ENCODE measurements around the gene RASSF7. TPM values are rescaled to one million over a fixed set of nuclear protein-coding genes. Genes with fewer than 3 reads are reported as not detected.

Gene RASSF7
- total RNA-seq, 4 donors from 2014 or later, result 2.9 to 24.4 (median 13.7) TPM

GRCh38 chr11:595400-595799 lies 34.6 kb downstream of the RASSF7 start:
- 81% methylated on average over 10 of the region's 10 CpGs for WGBS
- intact Hi-C loops (cut with DNase I), result no loop called here
- Histone ChIP-seq H3K9me3 (no peaks in the 10 kb centered on the region), H3K4me3 (no peak overlapping the region), H3K27ac (replicated peaks in 1 of 4) (no peak overlapping the region), H3K36me3 (peaks cover 79 to 100% (median 98%) of the 10 kb centered on the region in 4 donors), H3K4me1 (no peaks in the 10 kb centered on the region), H3K27me3 (no peaks in the 10 kb centered on the region)
- TF ChIP-seq CTCF (IDR thresholded peaks at IDR 0.05) (no peak), POLR2AphosphoS5 (IDR thresholded peaks at IDR 0.05) (no peak), EP300 (IDR thresholded peaks at IDR 0.05) (no peak), POLR2A (IDR thresholded peaks at IDR 0.05; ENCODE audit: low read depth) (no peak)
- no peak for DNase-seq (ENCODE audit: extremely low spot score)

DNA sequence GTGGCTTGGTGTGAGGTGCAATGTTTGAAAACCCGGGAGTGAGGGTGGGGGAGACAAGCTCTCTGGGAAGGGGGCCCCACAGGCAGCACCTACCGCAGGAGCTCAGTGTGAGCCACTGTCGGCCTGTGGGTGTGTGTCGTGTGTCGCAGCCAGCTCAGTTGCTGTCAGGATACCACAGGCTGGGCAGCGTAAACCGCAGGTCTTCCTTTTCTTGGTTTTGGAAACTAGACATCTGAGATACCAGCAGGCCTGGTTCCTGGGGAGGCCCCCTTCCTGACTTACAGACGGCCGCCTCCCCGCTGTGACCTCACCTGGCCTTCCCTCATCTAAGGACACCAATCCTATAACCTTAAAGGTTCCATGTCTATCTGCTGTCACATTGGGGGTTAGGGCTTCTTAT lies 35.6 kb downstream of the RASSF7 start:
- Histone ChIP-seq H3K4me3 (no peak overlapping the region), H3K4me1 (no peaks in the 10 kb centered on the region), H3K27me3 (no peaks in the 10 kb centered on the region), H3K9me3 (no peaks in the 10 kb centered on the region), H3K27ac (replicated peaks in 1 of 4) (no peak overlapping the region), H3K36me3 (peaks cover 75 to 100% (median 98%) of the 10 kb centered on the region in 4 donors)
- no peak for DNase-seq (ENCODE audit: extremely low spot score)
- intact Hi-C loops (cut with DNase I), result no loop called here
- no peak for TF ChIP-seq EP300 (IDR thresholded peaks at IDR 0.05)
- TF ChIP-seq POLR2AphosphoS5 (IDR thresholded peaks at IDR 0.05), result no peak
- TF ChIP-seq CTCF (IDR thresholded peaks at IDR 0.05), result no peak
- no peak for TF ChIP-seq POLR2A (IDR thresholded peaks at IDR 0.05; ENCODE audit: low read depth)
- WGBS, result 89% methylated on average over 6 of the region's 10 CpGs

DNA sequence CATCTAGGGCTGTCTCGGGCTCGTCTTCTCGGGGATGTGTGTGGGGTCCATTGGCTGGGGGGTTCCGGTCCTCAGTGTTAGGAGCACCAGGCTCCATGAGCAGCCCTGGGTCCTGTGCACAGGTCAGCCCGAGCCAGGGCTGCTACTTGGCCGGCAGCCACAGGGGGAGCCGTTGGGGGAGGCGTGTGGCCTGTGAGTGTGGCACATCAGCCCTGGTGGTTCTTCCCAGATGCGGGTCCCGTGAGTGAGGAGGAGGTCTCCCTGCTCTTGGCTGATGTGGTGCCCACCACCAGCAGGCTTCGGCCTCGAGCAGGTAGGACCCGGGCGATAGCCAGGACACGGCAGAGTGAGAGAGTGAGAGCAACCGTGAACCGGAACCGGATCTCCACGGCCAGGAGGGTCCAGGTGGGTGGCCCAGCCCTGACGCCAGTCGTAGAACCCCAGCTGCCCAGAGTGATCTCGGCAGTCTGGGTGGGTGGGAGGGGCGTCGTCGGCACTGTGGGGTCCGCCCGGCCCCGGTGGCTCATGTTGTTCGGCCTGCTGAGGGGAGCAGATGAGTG lies 36.5 kb downstream of the RASSF7 start:
- H3K36me3 ChIP-seq, result peaks cover 79 to 100% (median 99%) of the 10 kb centered on the region in 4 donors
- no peaks in the 10 kb centered on the region for H3K27me3 ChIP-seq
- DNase-seq (ENCODE audit: extremely low spot score), result no peak
- H3K27ac ChIP-seq (replicated peaks in 1 of 4), result no peak overlapping the region
- intact Hi-C loops (cut with DNase I), result no loop called here
- no peak overlapping the region for H3K4me3 ChIP-seq
- H3K9me3 ChIP-seq, result no peaks in the 10 kb centered on the region
- no peak for TF ChIP-seq POLR2A (IDR thresholded peaks at IDR 0.05; ENCODE audit: low read depth)
- no peak for TF ChIP-seq CTCF (IDR thresholded peaks at IDR 0.05)
- no peak for TF ChIP-seq EP300 (IDR thresholded peaks at IDR 0.05)
- no peak for TF ChIP-seq POLR2AphosphoS5 (IDR thresholded peaks at IDR 0.05)
- WGBS, result 92% methylated on average over 15 of the region's 29 CpGs
- no peaks in the 10 kb centered on the region for H3K4me1 ChIP-seq

DNA sequence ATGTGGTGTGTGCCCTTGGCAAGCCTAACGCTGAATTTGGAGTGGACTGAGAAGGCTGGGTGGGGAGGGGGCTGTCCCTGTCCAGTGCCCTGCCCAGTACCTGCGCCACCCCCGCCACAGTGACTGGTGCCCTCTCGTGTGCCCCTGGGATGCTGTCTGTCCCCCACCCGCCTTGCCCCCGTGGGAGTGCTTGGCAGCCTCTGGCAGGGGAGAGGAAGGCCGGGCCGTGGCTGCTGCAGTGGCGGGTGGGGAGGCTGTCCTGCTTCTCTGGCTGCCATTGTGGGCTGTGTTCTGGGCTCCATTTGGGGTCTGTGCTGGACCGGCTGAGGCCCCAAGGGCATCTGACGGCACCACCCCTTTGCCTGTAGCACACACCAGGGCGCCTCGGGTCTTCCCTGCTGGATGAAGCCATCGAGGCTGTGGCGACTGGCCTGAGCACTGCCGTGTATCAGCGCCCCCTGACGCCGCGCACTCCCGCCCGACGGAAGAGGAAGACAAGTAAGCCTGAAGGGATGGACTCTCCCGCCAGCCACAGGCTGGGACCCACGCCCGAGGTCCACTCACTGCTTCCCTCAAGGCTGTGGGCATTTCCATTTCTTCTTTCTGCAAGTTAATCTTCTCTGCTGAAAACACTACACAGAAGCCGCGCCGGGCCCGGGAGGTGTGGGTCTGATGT lies 37.4 kb downstream of the RASSF7 start:
- no peak overlapping the region for H3K27ac ChIP-seq (replicated peaks in 1 of 4)
- peaks cover 79 to 100% (median 99%) of the 10 kb centered on the region in 4 donors for H3K36me3 ChIP-seq
- H3K4me3 ChIP-seq, result no peak overlapping the region
- H3K27me3 ChIP-seq, result no peaks in the 10 kb centered on the region
- WGBS, result 88% methylated on average over 21 of the region's 30 CpGs
- intact Hi-C loops (cut with DNase I), result no loop called here
- DNase-seq (ENCODE audit: extremely low spot score), result no peak
- no peaks in the 10 kb centered on the region for H3K4me1 ChIP-seq
- no peak for TF ChIP-seq POLR2A (IDR thresholded peaks at IDR 0.05; ENCODE audit: low read depth)
- no peak for TF ChIP-seq EP300 (IDR thresholded peaks at IDR 0.05)
- TF ChIP-seq CTCF (IDR thresholded peaks at IDR 0.05), result no peak
- no peak for TF ChIP-seq POLR2AphosphoS5 (IDR thresholded peaks at IDR 0.05)
- H3K9me3 ChIP-seq, result no peaks in the 10 kb centered on the region
